Measurements from ENCODE around the gene RPL38. TPM values are rescaled to one million over a fixed set of nuclear protein-coding genes. Genes with fewer than 3 reads are reported as not detected.

RPL38 gene
- total and polyA plus RNA-seq, 2 experiments from 2014 or later = 286 to 5,312 TPM

GRCh38 chr17:74217888-74218287, 14.4 kb downstream of the RPL38 start:
- no peak for ATAC-seq
- H3K4me1 Mint-ChIP-seq = peaks cover 9% of the 10 kb centered on the region; the same call in 2 of the 3 replicates
- no peaks in the 10 kb centered on the region for H3K9me2 ChIP-seq (ENCODE audit: insufficient read depth)
- no peaks in the 10 kb centered on the region for H4K20me1 ChIP-seq (replicated peaks; ENCODE audit: insufficient read depth)
- H3K79me2 ChIP-seq (replicated peaks; ENCODE audit: insufficient read depth) = no peaks in the 10 kb centered on the region
- H3K36me3 Mint-ChIP-seq (ENCODE audit: low read depth) = no peaks in the 10 kb centered on the region
- TF ChIP-seq, protein P1, sequence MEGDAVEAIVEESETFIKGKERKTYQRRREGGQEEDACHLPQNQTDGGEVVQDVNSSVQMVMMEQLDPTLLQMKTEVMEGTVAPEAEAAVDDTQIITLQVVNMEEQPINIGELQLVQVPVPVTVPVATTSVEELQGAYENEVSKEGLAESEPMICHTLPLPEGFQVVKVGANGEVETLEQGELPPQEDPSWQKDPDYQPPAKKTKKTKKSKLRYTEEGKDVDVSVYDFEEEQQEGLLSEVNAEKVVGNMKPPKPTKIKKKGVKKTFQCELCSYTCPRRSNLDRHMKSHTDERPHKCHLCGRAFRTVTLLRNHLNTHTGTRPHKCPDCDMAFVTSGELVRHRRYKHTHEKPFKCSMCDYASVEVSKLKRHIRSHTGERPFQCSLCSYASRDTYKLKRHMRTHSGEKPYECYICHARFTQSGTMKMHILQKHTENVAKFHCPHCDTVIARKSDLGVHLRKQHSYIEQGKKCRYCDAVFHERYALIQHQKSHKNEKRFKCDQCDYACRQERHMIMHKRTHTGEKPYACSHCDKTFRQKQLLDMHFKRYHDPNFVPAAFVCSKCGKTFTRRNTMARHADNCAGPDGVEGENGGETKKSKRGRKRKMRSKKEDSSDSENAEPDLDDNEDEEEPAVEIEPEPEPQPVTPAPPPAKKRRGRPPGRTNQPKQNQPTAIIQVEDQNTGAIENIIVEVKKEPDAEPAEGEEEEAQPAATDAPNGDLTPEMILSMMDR (conservative IDR thresholded peaks at IDR 0.05; ENCODE audit: low read depth in 2 of 2) = no peak
- no peak for TF ChIP-seq EZH2 (IDR thresholded peaks at IDR 0.05; ENCODE audit: low read depth, unreplicated experiment)
- TF ChIP-seq STAT1 (IDR thresholded peaks at IDR 0.05; ENCODE audit: unreplicated experiment) = no peak
- TF ChIP-seq EZH2phosphoT487 (IDR thresholded peaks at IDR 0.05; ENCODE audit: unreplicated experiment) = no peak
- TF ChIP-seq, protein P2, sequence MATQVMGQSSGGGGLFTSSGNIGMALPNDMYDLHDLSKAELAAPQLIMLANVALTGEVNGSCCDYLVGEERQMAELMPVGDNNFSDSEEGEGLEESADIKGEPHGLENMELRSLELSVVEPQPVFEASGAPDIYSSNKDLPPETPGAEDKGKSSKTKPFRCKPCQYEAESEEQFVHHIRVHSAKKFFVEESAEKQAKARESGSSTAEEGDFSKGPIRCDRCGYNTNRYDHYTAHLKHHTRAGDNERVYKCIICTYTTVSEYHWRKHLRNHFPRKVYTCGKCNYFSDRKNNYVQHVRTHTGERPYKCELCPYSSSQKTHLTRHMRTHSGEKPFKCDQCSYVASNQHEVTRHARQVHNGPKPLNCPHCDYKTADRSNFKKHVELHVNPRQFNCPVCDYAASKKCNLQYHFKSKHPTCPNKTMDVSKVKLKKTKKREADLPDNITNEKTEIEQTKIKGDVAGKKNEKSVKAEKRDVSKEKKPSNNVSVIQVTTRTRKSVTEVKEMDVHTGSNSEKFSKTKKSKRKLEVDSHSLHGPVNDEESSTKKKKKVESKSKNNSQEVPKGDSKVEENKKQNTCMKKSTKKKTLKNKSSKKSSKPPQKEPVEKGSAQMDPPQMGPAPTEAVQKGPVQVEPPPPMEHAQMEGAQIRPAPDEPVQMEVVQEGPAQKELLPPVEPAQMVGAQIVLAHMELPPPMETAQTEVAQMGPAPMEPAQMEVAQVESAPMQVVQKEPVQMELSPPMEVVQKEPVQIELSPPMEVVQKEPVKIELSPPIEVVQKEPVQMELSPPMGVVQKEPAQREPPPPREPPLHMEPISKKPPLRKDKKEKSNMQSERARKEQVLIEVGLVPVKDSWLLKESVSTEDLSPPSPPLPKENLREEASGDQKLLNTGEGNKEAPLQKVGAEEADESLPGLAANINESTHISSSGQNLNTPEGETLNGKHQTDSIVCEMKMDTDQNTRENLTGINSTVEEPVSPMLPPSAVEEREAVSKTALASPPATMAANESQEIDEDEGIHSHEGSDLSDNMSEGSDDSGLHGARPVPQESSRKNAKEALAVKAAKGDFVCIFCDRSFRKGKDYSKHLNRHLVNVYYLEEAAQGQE (IDR thresholded peaks at IDR 0.05; ENCODE audit: unreplicated experiment) = no peak
- no peak for TF ChIP-seq POLR2AphosphoS5 (IDR thresholded peaks at IDR 0.05; ENCODE audit: low read depth)
- TF ChIP-seq, protein P3, sequence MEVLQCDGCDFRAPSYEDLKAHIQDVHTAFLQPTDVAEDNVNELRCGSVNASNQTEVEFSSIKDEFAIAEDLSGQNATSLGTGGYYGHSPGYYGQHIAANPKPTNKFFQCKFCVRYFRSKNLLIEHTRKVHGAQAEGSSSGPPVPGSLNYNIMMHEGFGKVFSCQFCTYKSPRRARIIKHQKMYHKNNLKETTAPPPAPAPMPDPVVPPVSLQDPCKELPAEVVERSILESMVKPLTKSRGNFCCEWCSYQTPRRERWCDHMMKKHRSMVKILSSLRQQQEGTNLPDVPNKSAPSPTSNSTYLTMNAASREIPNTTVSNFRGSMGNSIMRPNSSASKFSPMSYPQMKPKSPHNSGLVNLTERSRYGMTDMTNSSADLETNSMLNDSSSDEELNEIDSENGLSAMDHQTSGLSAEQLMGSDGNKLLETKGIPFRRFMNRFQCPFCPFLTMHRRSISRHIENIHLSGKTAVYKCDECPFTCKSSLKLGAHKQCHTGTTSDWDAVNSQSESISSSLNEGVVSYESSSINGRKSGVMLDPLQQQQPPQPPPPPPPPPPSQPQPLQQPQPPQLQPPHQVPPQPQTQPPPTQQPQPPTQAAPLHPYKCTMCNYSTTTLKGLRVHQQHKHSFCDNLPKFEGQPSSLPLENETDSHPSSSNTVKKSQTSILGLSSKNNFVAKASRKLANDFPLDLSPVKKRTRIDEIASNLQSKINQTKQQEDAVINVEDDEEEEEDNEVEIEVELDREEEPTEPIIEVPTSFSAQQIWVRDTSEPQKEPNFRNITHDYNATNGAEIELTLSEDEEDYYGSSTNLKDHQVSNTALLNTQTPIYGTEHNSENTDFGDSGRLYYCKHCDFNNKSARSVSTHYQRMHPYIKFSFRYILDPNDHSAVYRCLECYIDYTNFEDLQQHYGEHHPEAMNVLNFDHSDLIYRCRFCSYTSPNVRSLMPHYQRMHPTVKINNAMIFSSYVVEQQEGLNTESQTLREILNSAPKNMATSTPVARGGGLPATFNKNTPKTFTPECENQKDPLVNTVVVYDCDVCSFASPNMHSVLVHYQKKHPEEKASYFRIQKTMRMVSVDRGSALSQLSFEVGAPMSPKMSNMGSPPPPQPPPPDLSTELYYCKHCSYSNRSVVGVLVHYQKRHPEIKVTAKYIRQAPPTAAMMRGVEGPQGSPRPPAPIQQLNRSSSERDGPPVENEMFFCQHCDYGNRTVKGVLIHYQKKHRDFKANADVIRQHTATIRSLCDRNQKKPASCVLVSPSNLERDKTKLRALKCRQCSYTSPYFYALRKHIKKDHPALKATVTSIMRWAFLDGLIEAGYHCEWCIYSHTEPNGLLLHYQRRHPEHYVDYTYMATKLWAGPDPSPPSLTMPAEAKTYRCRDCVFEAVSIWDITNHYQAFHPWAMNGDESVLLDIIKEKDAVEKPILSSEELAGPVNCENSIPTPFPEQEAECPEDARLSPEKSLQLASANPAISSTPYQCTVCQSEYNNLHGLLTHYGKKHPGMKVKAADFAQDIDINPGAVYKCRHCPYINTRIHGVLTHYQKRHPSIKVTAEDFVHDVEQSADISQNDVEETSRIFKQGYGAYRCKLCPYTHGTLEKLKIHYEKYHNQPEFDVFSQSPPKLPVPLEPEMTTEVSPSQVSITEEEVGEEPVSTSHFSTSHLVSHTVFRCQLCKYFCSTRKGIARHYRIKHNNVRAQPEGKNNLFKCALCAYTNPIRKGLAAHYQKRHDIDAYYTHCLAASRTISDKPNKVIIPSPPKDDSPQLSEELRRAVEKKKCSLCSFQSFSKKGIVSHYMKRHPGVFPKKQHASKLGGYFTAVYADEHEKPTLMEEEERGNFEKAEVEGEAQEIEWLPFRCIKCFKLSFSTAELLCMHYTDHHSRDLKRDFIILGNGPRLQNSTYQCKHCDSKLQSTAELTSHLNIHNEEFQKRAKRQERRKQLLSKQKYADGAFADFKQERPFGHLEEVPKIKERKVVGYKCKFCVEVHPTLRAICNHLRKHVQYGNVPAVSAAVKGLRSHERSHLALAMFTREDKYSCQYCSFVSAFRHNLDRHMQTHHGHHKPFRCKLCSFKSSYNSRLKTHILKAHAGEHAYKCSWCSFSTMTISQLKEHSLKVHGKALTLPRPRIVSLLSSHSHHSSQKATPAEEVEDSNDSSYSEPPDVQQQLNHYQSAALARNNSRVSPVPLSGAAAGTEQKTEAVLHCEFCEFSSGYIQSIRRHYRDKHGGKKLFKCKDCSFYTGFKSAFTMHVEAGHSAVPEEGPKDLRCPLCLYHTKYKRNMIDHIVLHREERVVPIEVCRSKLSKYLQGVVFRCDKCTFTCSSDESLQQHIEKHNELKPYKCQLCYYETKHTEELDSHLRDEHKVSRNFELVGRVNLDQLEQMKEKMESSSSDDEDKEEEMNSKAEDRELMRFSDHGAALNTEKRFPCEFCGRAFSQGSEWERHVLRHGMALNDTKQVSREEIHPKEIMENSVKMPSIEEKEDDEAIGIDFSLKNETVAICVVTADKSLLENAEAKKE (CRISPR knock-in tag; IDR thresholded peaks at IDR 0.05) = no peak
- TF ChIP-seq ZNF114 (CRISPR knock-in tag; IDR thresholded peaks at IDR 0.05) = no peak
- no peak for TF ChIP-seq ZNF331 (CRISPR knock-in tag; IDR thresholded peaks at IDR 0.05; ENCODE audit: low read depth)
- no peak for TF ChIP-seq NANOG (IDR thresholded peaks at IDR 0.05; ENCODE audit: borderline replicate concordance)
- no peak overlapping the region for H2AFZ ChIP-seq
- H3K4me3 Mint-ChIP-seq = no peak overlapping the region
- H3K27me3 Mint-ChIP-seq (ENCODE audit: insufficient read depth, low read depth, poor library complexity) = peaks cover 30% of the 10 kb centered on the region
- H3K4me2 ChIP-seq = no peak overlapping the region
- no peak overlapping the region for H3K27ac ChIP-seq (ENCODE audit: low read depth)
- H3K4me1 ChIP-seq (ENCODE audit: insufficient read depth) = no peaks in the 10 kb centered on the region; the same call in 1 of the 2 replicates
- no peak overlapping the region for H3K27ac Mint-ChIP-seq
- H3K4me3 ChIP-seq = no peak overlapping the region
- no peaks in the 10 kb centered on the region for H3K9me3 Mint-ChIP-seq
- peaks cover 14% of the 10 kb centered on the region for H3K27me3 ChIP-seq (ENCODE audit: insufficient read depth)
- no peak for DNase-seq (ENCODE audit: low spot score)
- no peaks in the 10 kb centered on the region; the same call in 1 of the 2 replicates for H3F3A ChIP-seq (replicated peaks; ENCODE audit: low read depth)
- no peaks in the 10 kb centered on the region for H3K36me3 ChIP-seq (ENCODE audit: insufficient read depth)

Measured in GM23338 (cell line).